GM18502 (cell line): ENCODE results near the gene SLC49A3.
"Not testable (repeated sequence)": the region's sequence is repeated elsewhere in the genome, so short reads cannot be mapped to it uniquely, and the experiment has no call there.

Experiments used
- ATAC-seq: cut with Tn5 transposase; IDR thresholded peaks from one replicate; pipeline ENCODE4 v1.9.1; 2021; ENCODE audit warnings: mild to moderate bottlenecking; ENCODE audit not compliant: unreplicated experiment, poor library complexity

SLC49A3 gene

GRCh38 chr4:704198-704891, 15.4 kb upstream of the SLC49A3 start:
- no peak for ATAC-seq

- ATAC-seq = no peak
These were observed 14.6 kb upstream of the SLC49A3 start for GRCh38 chr4:703336-704197.

GRCh38 chr4:702618-703048, 13.7 kb upstream of the SLC49A3 start:
- ATAC-seq = no peak

- no peak for ATAC-seq
These were observed 11.8 kb upstream of the SLC49A3 start for GRCh38 chr4:700587-701264.

- ATAC-seq = no peak
These were observed 11.0 kb upstream of the SLC49A3 start for GRCh38 chr4:699816-700580.

- ATAC-seq = not testable (repeated sequence)
These were observed 5.5 kb upstream of the SLC49A3 start for GRCh38 chr4:694341-694940.

- ATAC-seq = no peak
These were observed 4.0 kb upstream of the SLC49A3 start for GRCh38 chr4:692771-693554.

GRCh38 chr4:689723-690122, 772 bp upstream of the SLC49A3 start:
- ATAC-seq = no peak

GRCh38 chr4:687971-688853, 739 bp downstream of the SLC49A3 start:
- ATAC-seq = no peak

GRCh38 chr4:687048-687970, 1.6 kb downstream of the SLC49A3 start:
- no peak for ATAC-seq

- no peak for ATAC-seq
These were observed 2.4 kb downstream of the SLC49A3 start for GRCh38 chr4:686413-687040.

- ATAC-seq = no peak
These were observed 3.1 kb downstream of the SLC49A3 start for GRCh38 chr4:685679-686412.

- ATAC-seq = no peak
These were observed 4.2 kb downstream of the SLC49A3 start for GRCh38 chr4:684623-685327.

- ATAC-seq = no peak
These were observed 4.8 kb downstream of the SLC49A3 start for GRCh38 chr4:683982-684622.
